Measurements from ENCODE around the gene NR2F1-AS1.
"Not testable (repeated sequence)": the region's sequence is repeated elsewhere in the genome, so short reads cannot be mapped to it uniquely, and the experiment has no call there.

Gene NR2F1-AS1

DNA sequence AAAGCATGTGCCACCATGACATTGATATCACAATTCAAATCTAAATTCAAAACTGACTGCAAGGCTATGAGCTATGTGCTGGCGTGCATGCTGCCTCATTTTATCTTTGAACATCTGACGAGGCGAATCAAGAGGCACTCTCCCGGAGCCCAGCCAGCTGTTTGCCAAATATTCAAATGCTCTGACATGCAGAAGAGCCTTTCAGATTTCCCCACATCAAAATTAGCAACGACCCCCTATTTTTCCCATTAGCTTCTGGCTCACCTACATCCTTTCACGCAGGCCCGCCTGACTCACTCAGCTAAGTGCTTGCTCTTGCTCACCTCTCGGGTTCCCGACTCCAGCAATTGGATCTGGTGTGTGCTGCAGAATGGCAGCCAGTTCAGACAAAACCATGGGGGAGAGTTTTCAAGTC lies 159.0 kb downstream of the NR2F1-AS1 start:
- no peak for DNase-seq
- in situ Hi-C loops (cut with HindIII; ENCODE audit: low pct_ligation_motif_present, low pct_unique_long_range_greater_than_20kb, low sequenced_read_pairs) = no loop called here

DNA sequence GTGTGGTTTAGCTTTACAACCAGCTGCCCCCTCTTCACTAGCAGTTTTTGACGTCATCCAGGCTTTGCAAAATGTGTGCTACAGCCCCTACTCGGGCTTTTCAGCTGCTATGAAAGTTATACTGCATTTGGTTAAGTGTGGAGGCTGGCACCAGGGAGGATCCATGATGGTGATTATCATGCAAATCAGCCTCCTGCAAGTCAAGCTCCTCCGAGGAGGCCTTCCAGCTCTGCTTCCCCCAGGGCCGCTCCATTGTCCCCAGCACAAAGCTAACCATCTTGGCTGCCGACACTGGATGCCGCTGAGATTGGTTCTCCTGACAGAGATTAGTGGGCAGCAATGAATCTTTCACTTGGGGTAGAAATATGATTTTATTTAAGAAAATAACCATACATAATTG lies 159.6 kb downstream of the NR2F1-AS1 start:
- in situ Hi-C loops (cut with HindIII; ENCODE audit: low pct_ligation_motif_present, low pct_unique_long_range_greater_than_20kb, low sequenced_read_pairs) = no loop called here
- DNase-seq = no peak

DNA sequence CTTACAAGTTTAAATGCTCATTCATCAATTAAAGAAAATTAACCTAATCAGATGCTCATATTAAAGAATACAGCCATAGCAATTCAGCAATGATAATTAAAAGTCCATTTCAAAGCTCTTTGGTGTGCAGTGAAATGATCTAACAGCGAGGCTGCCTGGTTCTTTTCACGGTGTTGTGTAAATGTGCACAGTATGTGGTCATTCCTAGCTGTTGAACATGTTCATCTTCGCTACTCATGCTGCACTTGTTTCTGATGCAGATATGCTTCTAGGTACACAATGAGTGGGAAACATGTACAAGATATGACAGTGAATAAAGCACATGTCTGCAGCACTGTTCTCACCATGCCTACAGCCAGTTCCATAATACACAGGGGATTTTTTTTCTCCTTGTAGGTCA lies 163.5 kb downstream of the NR2F1-AS1 start:
- in situ Hi-C loops (cut with HindIII; ENCODE audit: low pct_ligation_motif_present, low pct_unique_long_range_greater_than_20kb, low sequenced_read_pairs) = no loop called here
- no peak for DNase-seq

DNA sequence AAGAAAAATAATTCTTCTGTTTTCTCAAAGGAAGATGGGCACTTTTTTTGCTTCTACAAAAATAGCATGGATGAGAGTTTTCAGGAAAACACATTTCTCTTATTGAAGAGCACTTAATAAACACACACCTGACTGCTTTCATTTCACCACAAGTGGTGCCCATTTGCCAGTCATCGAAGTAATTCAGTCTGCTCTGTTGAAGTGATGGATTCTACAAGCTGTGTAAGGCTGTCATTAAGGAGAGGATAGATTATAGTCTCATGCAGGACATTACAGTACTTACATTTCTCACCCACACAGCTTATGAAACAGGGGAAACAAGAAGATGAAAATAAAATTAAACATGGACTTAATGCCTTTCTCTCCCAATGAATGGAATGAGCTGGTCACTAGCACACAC lies 165.2 kb downstream of the NR2F1-AS1 start:
- DNase-seq = no peak
- in situ Hi-C loops (cut with HindIII; ENCODE audit: low pct_ligation_motif_present, low pct_unique_long_range_greater_than_20kb, low sequenced_read_pairs) = no loop called here

DNA sequence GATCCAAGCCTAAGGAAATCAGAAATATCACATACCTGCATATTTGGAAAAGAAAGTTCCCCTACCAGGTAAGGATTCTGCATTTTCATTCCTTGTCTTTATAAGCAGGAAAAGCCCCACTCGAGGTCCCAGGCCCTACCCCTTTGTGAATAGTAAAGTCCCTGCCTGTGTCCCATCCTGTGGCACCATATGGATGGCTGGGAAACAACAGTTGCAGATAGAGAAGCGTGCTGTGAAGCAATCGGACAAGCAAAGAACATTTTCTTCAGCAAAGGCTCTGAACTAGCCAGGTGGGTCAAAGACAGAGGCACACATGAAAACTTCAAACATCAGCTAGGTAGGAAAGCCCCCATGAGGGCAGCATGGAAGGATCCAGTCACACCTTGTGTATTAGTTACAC lies 169.3 kb downstream of the NR2F1-AS1 start:
- in situ Hi-C loops (cut with HindIII; ENCODE audit: low pct_ligation_motif_present, low pct_unique_long_range_greater_than_20kb, low sequenced_read_pairs) = no loop called here
- DNase-seq = no peak

DNA sequence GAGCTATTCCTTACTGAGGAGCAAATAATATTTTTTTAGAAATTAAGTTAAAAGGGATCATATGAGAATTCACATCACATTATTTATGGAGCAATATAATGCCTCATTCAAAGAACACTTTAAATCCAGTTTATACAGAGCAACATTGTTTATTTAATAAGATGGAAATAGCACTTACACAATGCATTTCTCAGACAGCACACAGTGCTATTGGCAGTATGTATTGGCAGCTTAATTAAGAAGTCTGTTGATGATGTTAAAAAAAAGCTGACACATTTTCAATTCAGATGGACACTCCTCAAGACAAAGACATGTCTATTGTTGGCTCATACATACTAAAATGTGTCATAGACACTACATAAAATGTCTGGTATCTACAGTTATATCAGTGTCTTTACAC lies 171.3 kb downstream of the NR2F1-AS1 start:
- in situ Hi-C loops (cut with HindIII; ENCODE audit: low pct_ligation_motif_present, low pct_unique_long_range_greater_than_20kb, low sequenced_read_pairs) = no loop called here

GRCh38 chr5:93407454-93407853 lies 173.6 kb downstream of the NR2F1-AS1 start:
- DNase-seq = no peak

More for the DNA sequence above, 171.3 kb downstream of the NR2F1-AS1 start:
- DNase-seq = no peak

GRCh38 chr5:93406971-93407401 lies 174.0 kb downstream of the NR2F1-AS1 start:
- in situ Hi-C loops (cut with HindIII; ENCODE audit: low pct_ligation_motif_present, low pct_unique_long_range_greater_than_20kb, low sequenced_read_pairs) = no loop called here
- no peak for DNase-seq

More at GRCh38 chr5:93407454-93407853, 173.6 kb downstream of the NR2F1-AS1 start:
- in situ Hi-C loops (cut with HindIII; ENCODE audit: low pct_ligation_motif_present, low pct_unique_long_range_greater_than_20kb, low sequenced_read_pairs) = no loop called here

DNA sequence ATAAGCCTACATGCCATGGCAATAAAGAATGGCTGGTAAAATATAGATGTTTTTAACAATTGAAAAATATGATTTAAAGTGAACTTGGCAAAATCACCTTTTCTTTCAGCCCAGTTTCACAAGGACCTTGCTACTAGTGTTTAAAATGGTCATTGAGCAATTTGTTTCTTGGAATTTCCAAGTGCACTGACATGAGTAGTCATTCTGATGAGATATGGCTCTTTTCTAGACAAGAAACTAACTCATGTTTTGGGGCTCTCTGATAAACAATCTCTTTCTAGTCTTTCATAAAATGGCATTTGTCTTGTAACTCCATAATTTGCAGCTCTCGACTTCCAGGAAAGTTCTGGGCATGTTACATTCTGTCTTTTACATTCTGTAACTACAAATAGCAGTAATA lies 176.8 kb downstream of the NR2F1-AS1 start:
- in situ Hi-C loops (cut with HindIII; ENCODE audit: low pct_ligation_motif_present, low pct_unique_long_range_greater_than_20kb, low sequenced_read_pairs) = no loop called here
- DNase-seq = no peak

GRCh38 chr5:93403141-93403928 lies 177.7 kb downstream of the NR2F1-AS1 start:
- in situ Hi-C loops (cut with HindIII; ENCODE audit: low pct_ligation_motif_present, low pct_unique_long_range_greater_than_20kb, low sequenced_read_pairs) = no loop called here
- no peak for DNase-seq

GRCh38 chr5:93402451-93402850 lies 178.6 kb downstream of the NR2F1-AS1 start:
- no peak for DNase-seq
- in situ Hi-C loops (cut with HindIII; ENCODE audit: low pct_ligation_motif_present, low pct_unique_long_range_greater_than_20kb, low sequenced_read_pairs) = no loop called here

DNA sequence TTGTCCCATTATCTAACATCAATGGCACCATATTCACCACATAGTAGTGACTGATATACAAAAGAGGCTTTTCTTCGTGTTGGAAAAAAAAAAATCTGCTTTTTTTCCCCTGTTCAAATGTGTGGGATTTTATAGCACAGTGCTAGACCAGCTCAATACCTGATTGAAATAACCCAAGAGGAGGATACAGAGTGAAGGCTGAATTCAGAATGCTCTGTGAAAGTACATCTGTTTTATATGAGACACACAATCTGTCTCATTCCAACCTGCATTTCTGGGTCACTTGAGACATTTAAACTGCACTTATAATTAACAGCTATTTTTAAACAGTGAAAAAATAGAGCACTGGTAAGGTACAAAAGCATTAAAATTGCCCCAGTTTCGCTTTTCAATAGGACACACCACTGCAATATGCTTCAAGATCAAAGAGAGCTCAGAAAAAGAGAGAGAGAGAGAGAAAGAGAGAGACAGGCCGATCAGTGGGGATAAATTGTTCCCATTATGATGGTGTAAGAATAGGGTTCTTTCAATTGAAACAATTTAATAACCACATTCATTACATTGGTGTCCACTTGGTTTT lies 179.3 kb downstream of the NR2F1-AS1 start:
- no peak for DNase-seq
- in situ Hi-C loops (cut with HindIII; ENCODE audit: low pct_ligation_motif_present, low pct_unique_long_range_greater_than_20kb, low sequenced_read_pairs) = no loop called here

DNA sequence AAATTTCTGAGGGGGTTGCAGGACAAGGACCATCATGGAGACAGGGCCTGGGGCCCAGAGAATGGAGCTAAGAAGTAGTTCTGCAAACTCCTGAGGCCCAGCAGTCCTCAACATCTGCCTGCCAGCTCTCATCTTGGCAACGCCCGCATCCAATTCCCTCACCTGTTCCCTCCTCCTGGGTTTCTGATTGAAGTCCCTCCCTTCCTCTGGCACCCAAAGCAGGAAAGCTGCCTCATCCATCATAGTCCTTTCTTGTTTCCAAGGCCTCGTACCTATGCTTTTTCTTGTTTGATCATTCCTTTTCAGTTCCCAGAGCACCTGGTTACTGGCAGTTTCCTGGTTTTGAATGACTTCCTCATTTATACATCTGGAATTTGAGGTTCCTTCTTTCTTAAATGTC lies 181.3 kb downstream of the NR2F1-AS1 start:
- no peak for DNase-seq
- in situ Hi-C loops (cut with HindIII; ENCODE audit: low pct_ligation_motif_present, low pct_unique_long_range_greater_than_20kb, low sequenced_read_pairs) = no loop called here

- in situ Hi-C loops (cut with HindIII; ENCODE audit: low pct_ligation_motif_present, low pct_unique_long_range_greater_than_20kb, low sequenced_read_pairs) = no loop called here
- DNase-seq = no peak
These were observed 185.0 kb downstream of the NR2F1-AS1 start for GRCh38 chr5:93395971-93396379.

DNA sequence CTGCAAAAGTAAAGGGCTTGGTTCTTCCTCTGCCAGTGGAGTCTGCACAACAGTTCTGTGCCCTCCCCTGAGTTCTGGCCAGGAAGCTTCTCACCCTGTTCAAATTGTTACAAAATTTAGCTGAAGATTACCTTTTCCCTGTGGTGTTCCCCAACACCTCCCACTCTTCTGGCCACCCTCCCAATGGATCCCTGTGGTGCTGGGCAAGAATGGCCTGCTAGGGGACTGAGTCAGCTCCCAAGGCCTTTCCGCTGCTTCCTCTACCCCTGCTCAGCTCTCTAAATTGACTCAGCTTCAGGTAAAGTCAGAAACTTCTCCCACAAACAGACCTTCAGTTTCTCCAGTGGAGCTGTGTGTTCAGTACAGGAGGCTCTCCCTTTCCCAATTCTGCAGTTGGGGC lies 186.0 kb downstream of the NR2F1-AS1 start:
- DNase-seq = no peak
- in situ Hi-C loops (cut with HindIII; ENCODE audit: low pct_ligation_motif_present, low pct_unique_long_range_greater_than_20kb, low sequenced_read_pairs) = no loop called here

DNA sequence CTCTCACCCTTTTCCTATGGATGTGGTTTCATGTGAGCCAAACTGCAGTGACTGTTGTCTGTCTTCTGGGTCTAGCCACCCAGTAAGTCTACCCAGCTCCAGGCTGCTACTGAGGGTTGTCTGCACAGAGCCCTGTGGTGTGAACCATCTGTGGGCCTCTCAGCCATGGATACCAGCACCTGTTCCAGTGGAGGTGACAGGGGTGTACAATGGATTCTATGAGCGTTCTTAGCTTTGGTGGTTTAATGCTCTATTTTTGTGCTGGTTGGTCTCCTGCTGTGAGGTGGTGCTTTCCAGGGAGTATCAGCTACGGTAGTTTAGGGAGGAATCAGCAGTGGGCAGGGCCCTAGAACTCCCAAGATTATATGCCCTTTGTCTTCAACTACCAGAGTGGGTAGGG lies 186.7 kb downstream of the NR2F1-AS1 start:
- DNase-seq = no peak
- in situ Hi-C loops (cut with HindIII; ENCODE audit: low pct_ligation_motif_present, low pct_unique_long_range_greater_than_20kb, low sequenced_read_pairs) = no loop called here

DNA sequence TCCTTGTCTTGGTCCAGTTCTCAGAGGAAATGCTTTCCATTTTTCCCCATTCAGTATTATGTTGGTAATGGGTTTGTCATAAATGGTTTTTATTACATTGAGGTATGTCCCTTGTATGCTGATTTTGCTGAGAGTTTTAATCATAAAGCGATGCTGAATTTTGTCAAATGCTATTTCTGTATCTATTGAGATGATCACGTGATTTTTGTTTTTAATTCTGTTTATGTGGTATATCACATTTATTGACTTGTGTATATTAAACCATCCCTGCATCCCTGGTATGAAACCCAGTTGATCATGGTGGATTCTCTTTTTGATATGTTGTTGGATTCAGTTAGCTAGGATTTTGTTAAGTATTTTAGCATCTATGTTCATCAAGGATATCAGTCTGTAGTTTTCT lies 189.8 kb downstream of the NR2F1-AS1 start:
- in situ Hi-C loops (cut with HindIII; ENCODE audit: low pct_ligation_motif_present, low pct_unique_long_range_greater_than_20kb, low sequenced_read_pairs); DNase-seq: not testable (repeated sequence)

- DNase-seq = no peak
- in situ Hi-C loops (cut with HindIII; ENCODE audit: low pct_ligation_motif_present, low pct_unique_long_range_greater_than_20kb, low sequenced_read_pairs) = no loop called here
These were observed 195.4 kb downstream of the NR2F1-AS1 start for GRCh38 chr5:93385655-93386054.

DNA sequence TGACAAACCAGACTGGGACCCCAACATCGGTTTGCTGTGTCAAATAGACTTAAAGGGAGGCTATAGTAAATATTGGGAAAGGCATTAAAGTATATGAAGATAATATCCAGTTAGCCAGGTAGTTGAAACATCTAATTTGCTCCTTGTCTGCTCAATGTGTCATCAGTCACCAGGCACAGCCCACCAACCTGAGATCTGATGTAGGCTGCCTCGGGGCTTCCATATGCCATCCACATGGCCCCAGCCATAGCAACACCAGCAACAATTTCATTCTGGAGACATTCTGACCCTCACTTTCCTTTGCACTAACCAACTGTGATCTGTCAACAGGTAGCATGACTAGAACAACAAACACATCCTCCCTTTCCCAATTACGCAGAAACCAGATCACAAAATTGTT lies 196.0 kb downstream of the NR2F1-AS1 start:
- no peak for DNase-seq
- in situ Hi-C loops (cut with HindIII; ENCODE audit: low pct_ligation_motif_present, low pct_unique_long_range_greater_than_20kb, low sequenced_read_pairs) = no loop called here

GRCh38 chr5:93384026-93384425 lies 197.0 kb downstream of the NR2F1-AS1 start:
- in situ Hi-C loops (cut with HindIII; ENCODE audit: low pct_ligation_motif_present, low pct_unique_long_range_greater_than_20kb, low sequenced_read_pairs) = no loop called here
- no peak for DNase-seq
